Effector memory CD8-positive, alpha-beta T cell (primary cell): ENCODE data around the gene AP3S2.

Source experiments
- ATAC-seq: fragments of 150-1000 bp; cut with Tn5 transposase; replicated peaks from 2 replicates; pipeline ENCODE4 v1.10.0; 2021; ENCODE audit warnings: mild to moderate bottlenecking, moderate library complexity
- DNase-seq, 3 experiments: peaks; one replicate each; pipeline ENCODE4 v3.0.0; 2021
- H3K27ac Mint-ChIP-seq, 2 donors: one replicate each; pipeline ENCODE4 v1.8.0; 2022; ENCODE audit warnings: mild to moderate bottlenecking in 2 of 2, mixed read lengths in 2 of 2, moderate library complexity in 2 of 2
- H3K27me3 Mint-ChIP-seq, 2 donors: one replicate each; pipeline ENCODE4 v1.8.0; 2022; ENCODE audit warnings: mixed read lengths in 2 of 2
- H3K36me3 Mint-ChIP-seq: one replicate; pipeline ENCODE4 v1.8.0; 2022; ENCODE audit warnings: mild to moderate bottlenecking, moderate library complexity, mixed read lengths; ENCODE audit not compliant: insufficient read depth
- H3K4me1 Mint-ChIP-seq, 2 donors: one replicate each; pipeline ENCODE4 v1.8.0; 2022; ENCODE audit warnings: low read depth in 2 of 2, mixed read lengths in 2 of 2
- H3K4me3 Mint-ChIP-seq, 2 donors: one replicate each; pipeline ENCODE4 v1.8.0; 2022; ENCODE audit warnings: mild to moderate bottlenecking in 2 of 2, mixed read lengths in 2 of 2, moderate library complexity in 2 of 2
- H3K9me3 Mint-ChIP-seq, 2 donors: one replicate each; pipeline ENCODE4 v1.8.0; 2022; ENCODE audit warnings: mixed read lengths in 2 of 2

Gene AP3S2

GRCh38 chr15:89829616-89830440 lies 64.0 kb downstream of the AP3S2 start:
- ATAC-seq = no peak
- H3K36me3 Mint-ChIP-seq = peaks cover 20% of the 10 kb centered on the region
- no peaks in the 10 kb centered on the region for H3K27me3 Mint-ChIP-seq
- peaks cover 2 to 4% of the 10 kb centered on the region in 2 donors for H3K4me1 Mint-ChIP-seq
- no peaks in the 10 kb centered on the region for H3K9me3 Mint-ChIP-seq
- peak overlapping the region in 1 of 2 donors; percentile 72 for H3K27ac Mint-ChIP-seq
- no peak for DNase-seq
- no peak overlapping the region for H3K4me3 Mint-ChIP-seq

- Mint-ChIP-seq H3K4me1 (peaks cover 2 to 4% of the 10 kb centered on the region in 2 donors), H3K36me3 (peaks cover 13% of the 10 kb centered on the region), H3K27me3 (peaks cover 5 to 6% of the 10 kb centered on the region in 2 donors), H3K9me3 (no peaks in the 10 kb centered on the region), H3K4me3 (no peak overlapping the region), H3K27ac (no peak overlapping the region)
- ATAC-seq (no peak), DNase-seq (no peak)
These were observed 64.6 kb downstream of the AP3S2 start for GRCh38 chr15:89829161-89829560.

- Mint-ChIP-seq H3K4me3 (no peak overlapping the region), H3K27me3 (peaks cover 10 to 13% of the 10 kb centered on the region in 2 donors), H3K9me3 (no peaks in the 10 kb centered on the region), H3K27ac (no peak overlapping the region), H3K36me3 (peaks cover 7% of the 10 kb centered on the region), H3K4me1 (peaks cover 4 to 6% of the 10 kb centered on the region in 2 donors)
- DNase-seq = no peak
- ATAC-seq = no peak
These were observed 65.3 kb downstream of the AP3S2 start for GRCh38 chr15:89828281-89829145.

- H3K4me1 Mint-ChIP-seq = peaks cover 4 to 6% of the 10 kb centered on the region in 2 donors
- peaks cover 7% of the 10 kb centered on the region for H3K36me3 Mint-ChIP-seq
- H3K27ac Mint-ChIP-seq = peak overlapping the region in 1 of 2 donors; percentile 19
- no peak overlapping the region for H3K4me3 Mint-ChIP-seq
- no peak for DNase-seq
- H3K27me3 Mint-ChIP-seq = peaks cover 11 to 15% of the 10 kb centered on the region in 2 donors
- ATAC-seq = no peak
- no peaks in the 10 kb centered on the region for H3K9me3 Mint-ChIP-seq
These were observed 66.0 kb downstream of the AP3S2 start for GRCh38 chr15:89827829-89828228.

GRCh38 chr15:89826671-89827655 lies 66.8 kb downstream of the AP3S2 start:
- no peak overlapping the region for H3K4me3 Mint-ChIP-seq
- peaks cover 4 to 7% of the 10 kb centered on the region in 2 donors for H3K4me1 Mint-ChIP-seq
- DNase-seq (no peak), ATAC-seq (no peak)
- no peaks in the 10 kb centered on the region for H3K9me3 Mint-ChIP-seq
- H3K27me3 Mint-ChIP-seq = peaks cover 18 to 24% of the 10 kb centered on the region in 2 donors
- H3K27ac Mint-ChIP-seq = peak overlapping the region in 1 of 2 donors; percentile 19
- peaks cover 6% of the 10 kb centered on the region for H3K36me3 Mint-ChIP-seq

- no peaks in the 10 kb centered on the region for H3K9me3 Mint-ChIP-seq
- H3K4me3 Mint-ChIP-seq = no peak overlapping the region
- no peak overlapping the region for H3K27ac Mint-ChIP-seq
- ATAC-seq (peak; percentile 32), DNase-seq (no peak)
- H3K4me1 Mint-ChIP-seq = peaks cover 4 to 7% of the 10 kb centered on the region in 2 donors
- no peaks in the 10 kb centered on the region for H3K36me3 Mint-ChIP-seq
- H3K27me3 Mint-ChIP-seq = peaks cover 18 to 29% of the 10 kb centered on the region in 2 donors
These were observed 68.4 kb downstream of the AP3S2 start for GRCh38 chr15:89825271-89825940.

- ATAC-seq = no peak
- Mint-ChIP-seq H3K4me1 (peaks cover 2 to 7% of the 10 kb centered on the region in 2 donors), H3K9me3 (no peaks in the 10 kb centered on the region), H3K27ac (no peak overlapping the region), H3K27me3 (peaks cover 18 to 31% of the 10 kb centered on the region in 2 donors), H3K4me3 (no peak overlapping the region), H3K36me3 (no peaks in the 10 kb centered on the region)
- no peak for DNase-seq
These were observed 69.3 kb downstream of the AP3S2 start for GRCh38 chr15:89824607-89824867.

GRCh38 chr15:89823836-89824606 lies 69.8 kb downstream of the AP3S2 start:
- no peak for DNase-seq
- Mint-ChIP-seq H3K9me3 (no peaks in the 10 kb centered on the region), H3K27me3 (peaks cover 18 to 36% of the 10 kb centered on the region in 2 donors), H3K27ac (no peak overlapping the region), H3K4me1 (peaks cover 0 to 7% of the 10 kb centered on the region in 2 donors), H3K36me3 (no peaks in the 10 kb centered on the region), H3K4me3 (no peak overlapping the region)
- ATAC-seq = no peak

GRCh38 chr15:89822951-89823711 lies 70.7 kb downstream of the AP3S2 start:
- Mint-ChIP-seq H3K27me3 (peaks cover 18 to 41% of the 10 kb centered on the region in 2 donors), H3K9me3 (no peaks in the 10 kb centered on the region), H3K27ac (no peak overlapping the region), H3K4me1 (peaks cover 0 to 5% of the 10 kb centered on the region in 2 donors), H3K36me3 (no peaks in the 10 kb centered on the region), H3K4me3 (no peak overlapping the region)
- DNase-seq (no peak), ATAC-seq (no peak)

- Mint-ChIP-seq H3K4me3 (no peak overlapping the region), H3K36me3 (no peaks in the 10 kb centered on the region), H3K4me1 (peaks cover 0 to 5% of the 10 kb centered on the region in 2 donors), H3K27ac (no peak overlapping the region), H3K27me3 (peaks cover 18 to 46% of the 10 kb centered on the region in 2 donors), H3K9me3 (no peaks in the 10 kb centered on the region)
- ATAC-seq = no peak
- no peak for DNase-seq
These were observed 71.2 kb downstream of the AP3S2 start for GRCh38 chr15:89822611-89822950.

- H3K27me3 Mint-ChIP-seq = peaks cover 18 to 52% of the 10 kb centered on the region in 2 donors
- no peak for ATAC-seq
- H3K36me3 Mint-ChIP-seq = no peaks in the 10 kb centered on the region
These were observed 71.8 kb downstream of the AP3S2 start for GRCh38 chr15:89822026-89822425.

More at GRCh38 chr15:89822026-89822425, 71.8 kb downstream of the AP3S2 start:
- Mint-ChIP-seq H3K9me3 (no peaks in the 10 kb centered on the region), H3K4me1 (peaks cover 0 to 5% of the 10 kb centered on the region in 2 donors), H3K4me3 (no peak overlapping the region), H3K27ac (no peak overlapping the region)
- no peak for DNase-seq
